WTC11 (cell line): ENCODE measurements around the gene IL1B.

Source experiments
- ATF3 ChIP-seq: sonication (generic); formaldehyde crosslinking; conservative IDR thresholded peaks from 2 replicates; pipeline ENCODE4 v1.8.1; 2022; ENCODE audit warnings: mild to moderate bottlenecking, missing genetic modification reagents
- CTCF ChIP-seq: fragments of 200-600 bp; IDR thresholded peaks from 2 replicates; pipeline ENCODE4 v1.8.0; 2022; ENCODE audit warnings: antibody characterized with exemption
- SP1 ChIP-seq: sonication (generic); formaldehyde crosslinking; conservative IDR thresholded peaks from 2 replicates; pipeline ENCODE4 v1.8.1; 2022; ENCODE audit warnings: missing genetic modification reagents

- TF ChIP-seq CTCF, result no peak
- TF ChIP-seq SP1 (CRISPR knock-in tag), result no peak
- no peak for TF ChIP-seq ATF3 (CRISPR knock-in tag)
These were observed 2.1 kb downstream of the IL1B start for GRCh38 chr2:112834396-112835037.
